Measurements from ENCODE around the gene SLC38A10. TPM values are rescaled to one million over a fixed set of nuclear protein-coding genes. Genes with fewer than 3 reads are reported as not detected.

SLC38A10 gene
- total and polyA plus RNA-seq, 7 donors = 7.8 to 88.7 (median 37.9) TPM

GRCh38 chr17:81208651-81209050 is 86.5 kb downstream of the SLC38A10 start:
- no peak for DNase-seq
- Histone ChIP-seq H3K27ac (no peak overlapping the region), H3K4me3 (no peak overlapping the region), H3K36me3 (peaks cover 0 to 6% (median 0%) of the 10 kb centered on the region in 4 donors), H3K9me3 (no peaks in the 10 kb centered on the region), H3K4me1 (no peaks in the 10 kb centered on the region), H3K27me3 (no peaks in the 10 kb centered on the region)
- TF ChIP-seq POLR2A (IDR thresholded peaks at IDR 0.05) = no peak
- TF ChIP-seq POLR2AphosphoS5 (IDR thresholded peaks at IDR 0.05) = no peak
- TF ChIP-seq EP300 (IDR thresholded peaks at IDR 0.05) = no peak
- TF ChIP-seq CTCF (IDR thresholded peaks at IDR 0.05) = no peak
- 94 to 96% methylated on average over 10 of the region's 10 CpGs for WGBS, 2 donors
- intact Hi-C loops (cut with DNase I) = no loop called here

DNA sequence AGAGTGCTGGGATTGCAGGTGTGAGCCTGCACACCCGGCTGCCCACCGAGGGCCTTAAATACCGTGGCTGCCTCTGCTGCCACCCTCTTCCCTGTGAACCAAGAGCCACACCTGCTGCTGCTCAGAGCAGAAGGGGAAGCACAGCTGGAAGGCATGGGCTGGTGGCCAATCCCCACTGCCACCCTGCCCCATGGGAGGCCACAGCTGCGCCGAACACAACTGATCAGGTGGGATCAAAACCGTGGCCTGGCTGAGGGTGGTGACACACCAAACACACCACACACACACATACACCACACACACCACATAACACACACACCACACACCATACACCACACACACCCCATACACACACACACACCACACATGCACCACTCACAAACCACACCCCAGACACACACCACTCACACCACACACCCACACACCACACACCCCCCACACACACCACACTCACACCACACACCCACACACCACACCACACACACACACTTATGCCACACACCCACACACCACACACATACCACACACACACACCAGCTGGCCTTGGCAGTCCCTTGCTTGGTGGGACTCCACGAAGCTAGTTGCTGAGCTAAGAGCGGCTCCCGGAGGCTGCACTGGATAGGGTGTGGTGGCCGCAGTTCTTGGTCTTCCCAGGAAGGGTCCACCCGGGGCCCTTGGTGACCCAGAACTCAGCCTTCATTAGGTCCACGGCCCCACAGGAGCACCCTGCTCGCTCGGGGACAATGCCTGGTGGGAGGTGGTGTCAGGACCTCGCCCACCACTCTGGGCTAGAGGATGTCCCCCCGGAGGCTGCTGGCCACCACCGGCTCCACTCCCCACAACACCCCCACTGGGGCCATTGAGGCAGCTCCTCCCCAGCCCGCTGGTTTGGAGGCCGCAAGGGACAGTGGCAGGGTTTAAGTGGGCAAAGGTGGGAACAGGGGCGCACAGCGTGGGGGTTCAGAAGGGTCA is 87.2 kb downstream of the SLC38A10 start:
- Histone ChIP-seq H3K27me3 (no peaks in the 10 kb centered on the region), H3K4me1 (no peaks in the 10 kb centered on the region), H3K36me3 (peaks cover 0 to 14% (median 0%) of the 10 kb centered on the region in 4 donors), H3K4me3 (no peak overlapping the region), H3K27ac (no peak overlapping the region), H3K9me3 (no peaks in the 10 kb centered on the region)
- no peak for DNase-seq
- whole genome bisulfite sequencing, 2 donors = 84 to 89% methylated on average over 21 of the region's 21 CpGs
- TF ChIP-seq POLR2AphosphoS5 (IDR thresholded peaks at IDR 0.05) (no peak), POLR2A (IDR thresholded peaks at IDR 0.05) (no peak), EP300 (IDR thresholded peaks at IDR 0.05) (no peak), CTCF (IDR thresholded peaks at IDR 0.05) (no peak)
- intact Hi-C loops (cut with DNase I) = no loop called here

GRCh38 chr17:81206657-81207056 is 88.5 kb downstream of the SLC38A10 start:
- Histone ChIP-seq H3K9me3 (no peaks in the 10 kb centered on the region), H3K4me3 (no peak overlapping the region), H3K36me3 (peaks cover 0 to 20% (median 0%) of the 10 kb centered on the region in 4 donors), H3K27me3 (no peaks in the 10 kb centered on the region), H3K4me1 (no peaks in the 10 kb centered on the region), H3K27ac (no peak overlapping the region)
- TF ChIP-seq EP300 (IDR thresholded peaks at IDR 0.05) (no peak), CTCF (IDR thresholded peaks at IDR 0.05) (no peak), POLR2A (IDR thresholded peaks at IDR 0.05) (no peak), POLR2AphosphoS5 (IDR thresholded peaks at IDR 0.05) (no peak)
- intact Hi-C loops (cut with DNase I) = no loop called here
- 93 to 96% methylated on average over 12 of the region's 12 CpGs for WGBS, 2 donors
- DNase-seq = no peak

GRCh38 chr17:81206166-81206565 is 88.9 kb downstream of the SLC38A10 start:
- Histone ChIP-seq H3K36me3 (peaks cover 0 to 20% (median 0%) of the 10 kb centered on the region in 4 donors), H3K27me3 (no peaks in the 10 kb centered on the region), H3K4me3 (no peak overlapping the region), H3K27ac (no peak overlapping the region), H3K4me1 (no peaks in the 10 kb centered on the region), H3K9me3 (no peaks in the 10 kb centered on the region)
- intact Hi-C loops (cut with DNase I) = no loop called here
- DNase-seq = no peak
- WGBS, 2 donors = 91 to 93% methylated on average over 4 of the region's 4 CpGs
- no peak for TF ChIP-seq CTCF (IDR thresholded peaks at IDR 0.05)
